IMR-90 (cell line): Measurements from ENCODE around the gene MED26. TPM values are rescaled to one million over a fixed set of nuclear protein-coding genes. Genes with fewer than 3 reads are reported as not detected.

Experiments
- ATAC-seq: fragments of 200-7000 bp; cut with Tn5 transposase; 2 replicates; pipeline ENCODE4 v1.9.1; 2020; ENCODE audit warnings: low read depth, mild to moderate bottlenecking, moderate library complexity
- BruUV-seq: library from RNA; stranded (reverse); fragments of 400-500 nt; replicated peaks from 2 replicates; lab custom pipeline; 2021; lab: Mats Ljungman, UMichigan
- CTCF ChIA-PET: fragments of 300-600 bp; formaldehyde crosslinking; extraction: SDS; loops from one replicate; lab custom pipeline; 2021; ENCODE audit warnings: antibody characterized with exemption; lab: Yijun Ruan, JAX
- POLR2A ChIA-PET: fragments of 300-600 bp; sonication (Branson Sonifier 250); formaldehyde crosslinking; loops from one replicate; lab custom pipeline; 2022; ENCODE audit warnings: antibody characterized with exemption; ENCODE audit not compliant: unreplicated experiment; lab: Charles Lee
- DNase-seq: peaks from one replicate; pipeline ENCODE4 v3.0.0; 2013
- H2AFZ ChIP-seq: replicated peaks from 2 replicates; pipeline ENCODE3; 2013; ENCODE audit warnings: low read length, mild to moderate bottlenecking; ENCODE audit not compliant: poor library complexity
- H2AK5ac ChIP-seq: 2 replicates; pipeline ENCODE4 v1.6.1; 2013; ENCODE audit warnings: low read depth, low read length, inconsistent platforms
- H2AK9ac ChIP-seq: replicated peaks from 2 replicates; pipeline ENCODE3; 2013; ENCODE audit warnings: mild to moderate bottlenecking, low read depth, low read length, moderate library complexity; ENCODE audit not compliant: poor library complexity
- H2BK120ac ChIP-seq: 2 replicates; pipeline ENCODE4 v1.6.1; 2013; ENCODE audit warnings: low read depth, low read length, inconsistent platforms
- H2BK15ac ChIP-seq: 3 replicates; pipeline ENCODE4 v1.6.1; 2013; ENCODE audit warnings: low read depth, low read length, inconsistent platforms
- H2BK20ac ChIP-seq: 2 replicates; pipeline ENCODE4 v1.6.1; 2013; ENCODE audit warnings: low read depth, mild to moderate bottlenecking, inconsistent platforms, low read length, moderate library complexity
- H2BK5ac ChIP-seq: 2 replicates; pipeline ENCODE4 v1.6.1; 2013; ENCODE audit warnings: mild to moderate bottlenecking, low read depth, low read length, inconsistent platforms; ENCODE audit not compliant: poor library complexity, severe bottlenecking
- H3K14ac ChIP-seq: replicated peaks from 2 replicates; pipeline ENCODE4 v1.6.1; 2013; ENCODE audit warnings: low read depth, low read length, inconsistent platforms
- H3K18ac ChIP-seq: 2 replicates; pipeline ENCODE4 v1.6.1; 2013; ENCODE audit warnings: low read depth, low read length, control low read depth
- H3K23ac ChIP-seq: 2 replicates; pipeline ENCODE4 v1.6.1; 2013; ENCODE audit warnings: low read depth, low read length, inconsistent platforms
- H3K27ac ChIP-seq: 2 replicates; pipeline ENCODE4 v1.5.1; 2013; ENCODE audit warnings: mild to moderate bottlenecking, control low read depth, low read length; ENCODE audit not compliant: insufficient read depth
- H3K27me3 ChIP-seq: 2 replicates; pipeline ENCODE4 v1.6.1; 2013; ENCODE audit warnings: low read length; ENCODE audit not compliant: control insufficient read depth, insufficient read depth
- H3K36me3 ChIP-seq: 2 replicates; pipeline ENCODE4 v1.6.1; 2013; ENCODE audit warnings: low read length, mixed read lengths; ENCODE audit not compliant: control insufficient read depth, insufficient read depth
- H3K4ac ChIP-seq: 2 replicates; pipeline ENCODE4 v1.6.1; 2013; ENCODE audit warnings: low read depth, low read length, inconsistent platforms
- H3K4me1 ChIP-seq: 2 replicates; pipeline ENCODE4 v1.6.1; 2013; ENCODE audit warnings: low read length, mixed read lengths; ENCODE audit not compliant: control insufficient read depth, insufficient read depth
- H3K4me2 ChIP-seq: 2 replicates; pipeline ENCODE4 v1.6.1; 2013; ENCODE audit warnings: low read depth, mild to moderate bottlenecking, control low read depth, low read length, moderate library complexity
- H3K4me3 ChIP-seq: 2 replicates; pipeline ENCODE4 v1.5.1; 2013; ENCODE audit warnings: low read depth, mild to moderate bottlenecking, control low read depth, low read length, moderate library complexity; ENCODE audit not compliant: insufficient read depth
- H3K56ac ChIP-seq: 2 replicates; pipeline ENCODE4 v1.6.1; 2013; ENCODE audit warnings: low read length, inconsistent platforms; ENCODE audit not compliant: insufficient read depth; ENCODE audit errors: extremely low read depth
- H3K79me1 ChIP-seq, 2 experiments: 2 replicates each; pipeline ENCODE4 v1.6.1; 2013; ENCODE audit warnings: low read length in 2 of 2, inconsistent platforms in 1 of 2, low read depth in 1 of 2
- H3K9ac ChIP-seq: 2 replicates; pipeline ENCODE4 v1.6.1; 2013; ENCODE audit warnings: low read depth, low read length, control low read depth
- H3K9me1 ChIP-seq: 2 replicates; pipeline ENCODE4 v1.6.1; 2013; ENCODE audit warnings: low read length, inconsistent platforms; ENCODE audit not compliant: insufficient read depth
- H3K9me3 ChIP-seq: 2 replicates; pipeline ENCODE4 v1.6.1; 2013; ENCODE audit warnings: low read length; ENCODE audit not compliant: control insufficient read depth, insufficient read depth
- H4K20me1 ChIP-seq: 2 replicates; pipeline ENCODE4 v1.6.1; 2013; ENCODE audit warnings: low read length, inconsistent platforms; ENCODE audit not compliant: insufficient read depth
- H4K5ac ChIP-seq: 2 replicates; pipeline ENCODE4 v1.6.1; 2013; ENCODE audit warnings: mild to moderate bottlenecking, low read depth, low read length, control low read depth
- H4K8ac ChIP-seq, 2 experiments: 2 replicates each; pipeline ENCODE4 v1.6.1; 2013; ENCODE audit warnings: low read depth in 2 of 2, low read length in 2 of 2, control low read depth in 1 of 2, inconsistent platforms in 1 of 2
- H4K91ac ChIP-seq: 2 replicates; pipeline ENCODE4 v1.6.1; 2013; ENCODE audit warnings: low read depth, low read length, inconsistent platforms; ENCODE audit not compliant: insufficient read depth
- BHLHE40 ChIP-seq: fragments of 150-350 bp; IDR thresholded peaks from 2 replicates; pipeline ENCODE4 v1.6.1; 2016; ENCODE audit warnings: mild to moderate bottlenecking, low read depth, low read length
- CEBPB ChIP-seq: IDR thresholded peaks from 2 replicates; pipeline ENCODE4 v1.6.1; 2012; ENCODE audit warnings: low read depth, low read length, improper control_type of control experiment
- CHD1 ChIP-seq: IDR thresholded peaks from 2 replicates; pipeline ENCODE4 v1.6.1; 2012; ENCODE audit warnings: low read depth, low read length, improper control_type of control experiment
- CTCF ChIP-seq: conservative IDR thresholded peaks from 2 replicates; pipeline ENCODE4 v1.5.1; 2012; ENCODE audit warnings: mild to moderate bottlenecking, low read depth, low read length, improper control_type of control experiment
- ELK1 ChIP-seq: fragments of 150-350 bp; IDR thresholded peaks from 2 replicates; pipeline ENCODE4 v1.6.1; 2016; ENCODE audit warnings: low read depth, mild to moderate bottlenecking, low read length, moderate library complexity, borderline replicate concordance
- FOS ChIP-seq: fragments of 150-350 bp; IDR thresholded peaks from 2 replicates; pipeline ENCODE4 v1.6.1; 2016; ENCODE audit warnings: low read depth, low read length
- MAFK ChIP-seq: IDR thresholded peaks from 2 replicates; pipeline ENCODE4 v1.6.1; 2012; ENCODE audit warnings: low read depth, low read length, improper control_type of control experiment
- MAZ ChIP-seq: IDR thresholded peaks from 2 replicates; pipeline ENCODE4 v1.6.1; 2012; ENCODE audit warnings: low read depth, mild to moderate bottlenecking, low read length, improper control_type of control experiment, moderate library complexity, borderline replicate concordance
- MXI1 ChIP-seq: IDR thresholded peaks from 2 replicates; pipeline ENCODE4 v1.6.1; 2012; ENCODE audit warnings: low read depth, mild to moderate bottlenecking, low read length, moderate library complexity, borderline replicate concordance
- NFE2L2 ChIP-seq: fragments of 150-350 bp; IDR thresholded peaks from 2 replicates; pipeline ENCODE4 v1.6.1; 2016; ENCODE audit warnings: low read depth, mild to moderate bottlenecking, low read length
- POLR2A ChIP-seq: IDR thresholded peaks from 2 replicates; pipeline ENCODE4 v1.6.1; 2012; ENCODE audit warnings: mild to moderate bottlenecking, low read depth, low read length
- RFX5 ChIP-seq: IDR thresholded peaks from 2 replicates; pipeline ENCODE4 v1.8.0; 2012; ENCODE audit warnings: low read depth, mild to moderate bottlenecking, low read length, moderate library complexity
- SMC3 ChIP-seq: fragments of 150-350 bp; IDR thresholded peaks from 2 replicates; pipeline ENCODE4 v1.6.1; 2016; ENCODE audit warnings: low read depth, mild to moderate bottlenecking, antibody characterized with exemption, low read length, moderate library complexity
- USF2 ChIP-seq: fragments of 150-350 bp; IDR thresholded peaks from 2 replicates; pipeline ENCODE4 v1.6.1; 2017; ENCODE audit warnings: mild to moderate bottlenecking, antibody characterized with exemption, low read length, low read depth
- WGBS, 2 experiments: methylation state at CpG; one replicate each; pipeline versions ENCODE4 v1.1.5 to v1.1.7; 2013; ENCODE audit warnings: missing lambda C conversion rate in 2 of 2; ENCODE audit not compliant: insufficient read length in 1 of 2; ENCODE audit errors: extremely low coverage in 2 of 2; 5-methylcytosine and 5-hydroxymethylcytosine counted together
- dilution Hi-C: fragments of 300-500 bp; cut with HindIII; formaldehyde crosslinking; loops from one replicate; pipeline ENCODE4 v1.14.3; 2018; ENCODE audit warnings: low sequenced_read_pairs; ENCODE audit not compliant: unreplicated experiment
- in situ Hi-C: fragments of 300-500 bp; cut with MboI; formaldehyde crosslinking; loops from 3 replicates; pipeline ENCODE4 v1.14.3; 2019; ENCODE audit warnings: low sequenced_read_pairs, inconsistent platforms, mixed read lengths
- intact Hi-C: fragments of 100-400 bp; cut with micrococcal nuclease; formaldehyde crosslinking; loops from 2 replicates; pipeline ENCODE4 v1.10.0; 2022
- polyA plus RNA-seq, 3 experiments: library from polyadenylated mRNA; depleted of rRNA; stranded (reverse); fragments of >200 nt; gene quantifications; 2 replicates each; pipeline ENCODE4 v1.2.3, GENCODE V29; 2012; ENCODE audit warnings: low replicate concordance in 1 of 3
- total RNA-seq: library from RNA; depleted of rRNA; stranded (reverse); fragments of >200 nt; gene quantifications from 2 replicates; pipeline ENCODE4 v1.2.3, GENCODE V29; 2012

MED26 gene
- total and polyA plus RNA-seq, 2 of the 4 experiments (the other 2 are of a cell fraction) = 2.0 to 4.0 TPM

- H4K20me1 ChIP-seq = peaks cover 21% of the 10 kb centered on the region; the same call in 1 of the 2 replicates
- no peak overlapping the region for H2AK5ac ChIP-seq
- no peak overlapping the region for H4K8ac ChIP-seq
- in situ Hi-C loops (no loop called here), dilution Hi-C loops (no loop called here), intact Hi-C loops (no loop called here)
- ChIA-PET CTCF (no interaction called here), POLR2A (no interaction called here)
- no peak overlapping the region for H2BK15ac ChIP-seq
- H4K91ac ChIP-seq = no peak overlapping the region
- H2BK120ac ChIP-seq = no peak overlapping the region
- H3K4me1 ChIP-seq = no peaks in the 10 kb centered on the region
- H3K18ac ChIP-seq = no peak overlapping the region
- H3K4ac ChIP-seq = no peak overlapping the region
- TF ChIP-seq CHD1 (no peak), FOS (no peak), RFX5 (no peak), CTCF (no peak), USF2 (no peak), NFE2L2 (no peak), ELK1 (no peak), CEBPB (no peak), MAFK (no peak), SMC3 (no peak), POLR2A (no peak), BHLHE40 (no peak), MXI1 (no peak), MAZ (no peak)
- DNase-seq = no peak
- no peak overlapping the region for H3K56ac ChIP-seq
- no peak overlapping the region for H3K4me3 ChIP-seq
- no peak overlapping the region for H2AK9ac ChIP-seq
- peaks cover 57% of the 10 kb centered on the region for H3K36me3 ChIP-seq
- H2BK20ac ChIP-seq = no peak overlapping the region
- H3K9ac ChIP-seq = no peak overlapping the region
- no peak overlapping the region for H3K14ac ChIP-seq
- no peak overlapping the region; the same call in 1 of the 2 replicates for H3K23ac ChIP-seq
- H4K5ac ChIP-seq = no peak overlapping the region
- H2BK5ac ChIP-seq = no peak overlapping the region
- H2AFZ ChIP-seq = no peak overlapping the region
- no peak overlapping the region for H3K4me2 ChIP-seq
- 80% methylated on average over 2 of the region's 2 CpGs; no CpG with 5 or more reads in 1 of the 2 experiments for WGBS, 2 experiments
- H3K9me3 ChIP-seq = no peaks in the 10 kb centered on the region
- H3K27ac ChIP-seq = no peak overlapping the region
- peaks cover 19% of the 10 kb centered on the region for H3K9me1 ChIP-seq
- BruUV-seq = no TSS peak
- ATAC-seq = no peak
- no peaks in the 10 kb centered on the region for H3K27me3 ChIP-seq
- H3K79me1 ChIP-seq = peaks cover 39 to 51% of the 10 kb centered on the region in 2 experiments
These were observed 22.8 kb upstream of the MED26 start for GRCh38 chr19:16650821-16651220.
